IMR-90 (cell line): ENCODE data around the gene NUP50. TPM values are rescaled to one million over a fixed set of nuclear protein-coding genes. Genes with fewer than 3 reads are reported as not detected.
A peak's percentile ranks its signal among the peaks of the same experiment; 100 is the strongest.

Source experiments
- ATAC-seq: fragments of 200-7000 bp; cut with Tn5 transposase; 2 replicates; pipeline ENCODE4 v1.9.1; 2020; ENCODE audit warnings: low read depth, mild to moderate bottlenecking, moderate library complexity
- BruUV-seq: library from RNA; stranded (reverse); fragments of 400-500 nt; replicated peaks from 2 replicates; lab custom pipeline; 2021; lab: Mats Ljungman, UMichigan
- CTCF ChIA-PET: fragments of 300-600 bp; formaldehyde crosslinking; extraction: SDS; loops from one replicate; lab custom pipeline; 2021; ENCODE audit warnings: antibody characterized with exemption; lab: Yijun Ruan, JAX
- POLR2A ChIA-PET: fragments of 300-600 bp; sonication (Branson Sonifier 250); formaldehyde crosslinking; loops from one replicate; lab custom pipeline; 2022; ENCODE audit warnings: antibody characterized with exemption; ENCODE audit not compliant: unreplicated experiment; lab: Charles Lee
- DNase-seq: peaks from one replicate; pipeline ENCODE4 v3.0.0; 2013
- H2AFZ ChIP-seq: replicated peaks from 2 replicates; pipeline ENCODE3; 2013; ENCODE audit warnings: low read length, mild to moderate bottlenecking; ENCODE audit not compliant: poor library complexity
- H2AK5ac ChIP-seq: 2 replicates; pipeline ENCODE4 v1.6.1; 2013; ENCODE audit warnings: low read depth, low read length, inconsistent platforms
- H2AK9ac ChIP-seq: replicated peaks from 2 replicates; pipeline ENCODE3; 2013; ENCODE audit warnings: mild to moderate bottlenecking, low read depth, low read length, moderate library complexity; ENCODE audit not compliant: poor library complexity
- H2BK120ac ChIP-seq: 2 replicates; pipeline ENCODE4 v1.6.1; 2013; ENCODE audit warnings: low read depth, low read length, inconsistent platforms
- H2BK15ac ChIP-seq: 3 replicates; pipeline ENCODE4 v1.6.1; 2013; ENCODE audit warnings: low read depth, low read length, inconsistent platforms
- H2BK20ac ChIP-seq: 2 replicates; pipeline ENCODE4 v1.6.1; 2013; ENCODE audit warnings: low read depth, mild to moderate bottlenecking, inconsistent platforms, low read length, moderate library complexity
- H2BK5ac ChIP-seq: 2 replicates; pipeline ENCODE4 v1.6.1; 2013; ENCODE audit warnings: mild to moderate bottlenecking, low read depth, low read length, inconsistent platforms; ENCODE audit not compliant: poor library complexity, severe bottlenecking
- H3K14ac ChIP-seq: replicated peaks from 2 replicates; pipeline ENCODE4 v1.6.1; 2013; ENCODE audit warnings: low read depth, low read length, inconsistent platforms
- H3K18ac ChIP-seq: 2 replicates; pipeline ENCODE4 v1.6.1; 2013; ENCODE audit warnings: low read depth, low read length, control low read depth
- H3K23ac ChIP-seq: 2 replicates; pipeline ENCODE4 v1.6.1; 2013; ENCODE audit warnings: low read depth, low read length, inconsistent platforms
- H3K27ac ChIP-seq: 2 replicates; pipeline ENCODE4 v1.5.1; 2013; ENCODE audit warnings: mild to moderate bottlenecking, control low read depth, low read length; ENCODE audit not compliant: insufficient read depth
- H3K27me3 ChIP-seq: 2 replicates; pipeline ENCODE4 v1.6.1; 2013; ENCODE audit warnings: low read length; ENCODE audit not compliant: control insufficient read depth, insufficient read depth
- H3K36me3 ChIP-seq: 2 replicates; pipeline ENCODE4 v1.6.1; 2013; ENCODE audit warnings: low read length, mixed read lengths; ENCODE audit not compliant: control insufficient read depth, insufficient read depth
- H3K4ac ChIP-seq: 2 replicates; pipeline ENCODE4 v1.6.1; 2013; ENCODE audit warnings: low read depth, low read length, inconsistent platforms
- H3K4me1 ChIP-seq: 2 replicates; pipeline ENCODE4 v1.6.1; 2013; ENCODE audit warnings: low read length, mixed read lengths; ENCODE audit not compliant: control insufficient read depth, insufficient read depth
- H3K4me2 ChIP-seq: 2 replicates; pipeline ENCODE4 v1.6.1; 2013; ENCODE audit warnings: low read depth, mild to moderate bottlenecking, control low read depth, low read length, moderate library complexity
- H3K4me3 ChIP-seq: 2 replicates; pipeline ENCODE4 v1.5.1; 2013; ENCODE audit warnings: low read depth, mild to moderate bottlenecking, control low read depth, low read length, moderate library complexity; ENCODE audit not compliant: insufficient read depth
- H3K56ac ChIP-seq: 2 replicates; pipeline ENCODE4 v1.6.1; 2013; ENCODE audit warnings: low read length, inconsistent platforms; ENCODE audit not compliant: insufficient read depth; ENCODE audit errors: extremely low read depth
- H3K79me1 ChIP-seq, 2 experiments: 2 replicates each; pipeline ENCODE4 v1.6.1; 2013; ENCODE audit warnings: low read length in 2 of 2, inconsistent platforms in 1 of 2, low read depth in 1 of 2
- H3K9ac ChIP-seq: 2 replicates; pipeline ENCODE4 v1.6.1; 2013; ENCODE audit warnings: low read depth, low read length, control low read depth
- H3K9me1 ChIP-seq: 2 replicates; pipeline ENCODE4 v1.6.1; 2013; ENCODE audit warnings: low read length, inconsistent platforms; ENCODE audit not compliant: insufficient read depth
- H3K9me3 ChIP-seq: 2 replicates; pipeline ENCODE4 v1.6.1; 2013; ENCODE audit warnings: low read length; ENCODE audit not compliant: control insufficient read depth, insufficient read depth
- H4K20me1 ChIP-seq: 2 replicates; pipeline ENCODE4 v1.6.1; 2013; ENCODE audit warnings: low read length, inconsistent platforms; ENCODE audit not compliant: insufficient read depth
- H4K5ac ChIP-seq: 2 replicates; pipeline ENCODE4 v1.6.1; 2013; ENCODE audit warnings: mild to moderate bottlenecking, low read depth, low read length, control low read depth
- H4K8ac ChIP-seq, 2 experiments: 2 replicates each; pipeline ENCODE4 v1.6.1; 2013; ENCODE audit warnings: low read depth in 2 of 2, low read length in 2 of 2, control low read depth in 1 of 2, inconsistent platforms in 1 of 2
- H4K91ac ChIP-seq: 2 replicates; pipeline ENCODE4 v1.6.1; 2013; ENCODE audit warnings: low read depth, low read length, inconsistent platforms; ENCODE audit not compliant: insufficient read depth
- BHLHE40 ChIP-seq: fragments of 150-350 bp; IDR thresholded peaks from 2 replicates; pipeline ENCODE4 v1.6.1; 2016; ENCODE audit warnings: mild to moderate bottlenecking, low read depth, low read length
- CEBPB ChIP-seq: IDR thresholded peaks from 2 replicates; pipeline ENCODE4 v1.6.1; 2012; ENCODE audit warnings: low read depth, low read length, improper control_type of control experiment
- CHD1 ChIP-seq: IDR thresholded peaks from 2 replicates; pipeline ENCODE4 v1.6.1; 2012; ENCODE audit warnings: low read depth, low read length, improper control_type of control experiment
- CTCF ChIP-seq: conservative IDR thresholded peaks from 2 replicates; pipeline ENCODE4 v1.5.1; 2012; ENCODE audit warnings: mild to moderate bottlenecking, low read depth, low read length, improper control_type of control experiment
- ELK1 ChIP-seq: fragments of 150-350 bp; IDR thresholded peaks from 2 replicates; pipeline ENCODE4 v1.6.1; 2016; ENCODE audit warnings: low read depth, mild to moderate bottlenecking, low read length, moderate library complexity, borderline replicate concordance
- FOS ChIP-seq: fragments of 150-350 bp; IDR thresholded peaks from 2 replicates; pipeline ENCODE4 v1.6.1; 2016; ENCODE audit warnings: low read depth, low read length
- MAFK ChIP-seq: IDR thresholded peaks from 2 replicates; pipeline ENCODE4 v1.6.1; 2012; ENCODE audit warnings: low read depth, low read length, improper control_type of control experiment
- MAZ ChIP-seq: IDR thresholded peaks from 2 replicates; pipeline ENCODE4 v1.6.1; 2012; ENCODE audit warnings: low read depth, mild to moderate bottlenecking, low read length, improper control_type of control experiment, moderate library complexity, borderline replicate concordance
- MXI1 ChIP-seq: IDR thresholded peaks from 2 replicates; pipeline ENCODE4 v1.6.1; 2012; ENCODE audit warnings: low read depth, mild to moderate bottlenecking, low read length, moderate library complexity, borderline replicate concordance
- NFE2L2 ChIP-seq: fragments of 150-350 bp; IDR thresholded peaks from 2 replicates; pipeline ENCODE4 v1.6.1; 2016; ENCODE audit warnings: low read depth, mild to moderate bottlenecking, low read length
- POLR2A ChIP-seq: IDR thresholded peaks from 2 replicates; pipeline ENCODE4 v1.6.1; 2012; ENCODE audit warnings: mild to moderate bottlenecking, low read depth, low read length
- RAD21 ChIP-seq: IDR thresholded peaks from 2 replicates; pipeline ENCODE4 v1.6.1; 2012; ENCODE audit warnings: low read length, improper control_type of control experiment
- RCOR1 ChIP-seq: IDR thresholded peaks from 2 replicates; pipeline ENCODE4 v1.6.1; 2012; ENCODE audit warnings: mild to moderate bottlenecking, low read length, improper control_type of control experiment; ENCODE audit not compliant: insufficient replicate concordance
- RFX5 ChIP-seq: IDR thresholded peaks from 2 replicates; pipeline ENCODE4 v1.8.0; 2012; ENCODE audit warnings: low read depth, mild to moderate bottlenecking, low read length, moderate library complexity
- SMC3 ChIP-seq: fragments of 150-350 bp; IDR thresholded peaks from 2 replicates; pipeline ENCODE4 v1.6.1; 2016; ENCODE audit warnings: low read depth, mild to moderate bottlenecking, antibody characterized with exemption, low read length, moderate library complexity
- USF2 ChIP-seq: fragments of 150-350 bp; IDR thresholded peaks from 2 replicates; pipeline ENCODE4 v1.6.1; 2017; ENCODE audit warnings: mild to moderate bottlenecking, antibody characterized with exemption, low read length, low read depth
- WGBS, 2 experiments: methylation state at CpG; one replicate each; pipeline versions ENCODE4 v1.1.5 to v1.1.7; 2013; ENCODE audit warnings: missing lambda C conversion rate in 2 of 2; ENCODE audit not compliant: insufficient read length in 1 of 2; ENCODE audit errors: extremely low coverage in 2 of 2; 5-methylcytosine and 5-hydroxymethylcytosine counted together
- dilution Hi-C: fragments of 300-500 bp; cut with HindIII; formaldehyde crosslinking; loops from one replicate; pipeline ENCODE4 v1.14.3; 2018; ENCODE audit warnings: low sequenced_read_pairs; ENCODE audit not compliant: unreplicated experiment
- in situ Hi-C: fragments of 300-500 bp; cut with MboI; formaldehyde crosslinking; loops from 3 replicates; pipeline ENCODE4 v1.14.3; 2019; ENCODE audit warnings: low sequenced_read_pairs, inconsistent platforms, mixed read lengths
- intact Hi-C: fragments of 100-400 bp; cut with micrococcal nuclease; formaldehyde crosslinking; loops from 2 replicates; pipeline ENCODE4 v1.10.0; 2022
- polyA plus RNA-seq, 3 experiments: library from polyadenylated mRNA; depleted of rRNA; stranded (reverse); fragments of >200 nt; gene quantifications; 2 replicates each; pipeline ENCODE4 v1.2.3, GENCODE V29; 2012; ENCODE audit warnings: low replicate concordance in 1 of 3
- total RNA-seq: library from RNA; depleted of rRNA; stranded (reverse); fragments of >200 nt; gene quantifications from 2 replicates; pipeline ENCODE4 v1.2.3, GENCODE V29; 2012

NUP50 gene
- total and polyA plus RNA-seq, 2 of the 4 experiments (the other 2 are of a cell fraction) = 12.8 to 65.4 TPM

GRCh38 chr22:45204819-45205218 lies 41.1 kb downstream of the NUP50 start:
- 98% methylated on average over 8 of the region's 14 CpGs; no CpG with 5 or more reads in 1 of the 2 experiments for WGBS, 2 experiments
- peaks cover 34% of the 10 kb centered on the region for H3K4me1 ChIP-seq
- 0 out of 2 replicates have a peak overlapping the region, but pooled peaks have one; percentile 14 for H2BK120ac ChIP-seq
- H3K56ac ChIP-seq = no peak overlapping the region
- ATAC-seq (no peak), DNase-seq (no peak)
- peaks cover 29% of the 10 kb centered on the region for H3K9me1 ChIP-seq
- no peak overlapping the region for H3K4me2 ChIP-seq
- H3K9me3 ChIP-seq = no peaks in the 10 kb centered on the region
- dilution Hi-C loops = no loop called here
- no peaks in the 10 kb centered on the region for H3K27me3 ChIP-seq
- H4K20me1 ChIP-seq = peaks cover 37% of the 10 kb centered on the region
- no peak overlapping the region for H3K4me3 ChIP-seq
- no peak overlapping the region for H3K4ac ChIP-seq
- peaks cover 2 to 41% of the 10 kb centered on the region in 2 experiments; a peak in 3 of 4 replicates for H3K79me1 ChIP-seq
- no peak overlapping the region for H3K27ac ChIP-seq
- no TSS peak for BruUV-seq
- in situ Hi-C loops = no loop called here
- no peak overlapping the region; the same call in 1 of the 2 replicates for H2AK5ac ChIP-seq
- no peak overlapping the region for H4K8ac ChIP-seq
- no peak for TF ChIP-seq ELK1
- no peak for TF ChIP-seq CHD1
- no peak for TF ChIP-seq MAZ
- TF ChIP-seq NFE2L2 = no peak
- TF ChIP-seq RFX5 = no peak
- TF ChIP-seq USF2 = no peak
- no peak for TF ChIP-seq BHLHE40
- TF ChIP-seq FOS = no peak
- TF ChIP-seq MAFK = no peak
- TF ChIP-seq CEBPB = no peak
- no peak for TF ChIP-seq CTCF
- TF ChIP-seq POLR2A = no peak
- TF ChIP-seq RAD21 = no peak
- TF ChIP-seq SMC3 = no peak
- no peak for TF ChIP-seq MXI1
- no peak for TF ChIP-seq RCOR1
- H3K9ac ChIP-seq = no peak overlapping the region
- no peak overlapping the region for H2AFZ ChIP-seq
- no peak overlapping the region for H3K23ac ChIP-seq
- H4K91ac ChIP-seq = no peak overlapping the region
- H2BK15ac ChIP-seq = no peak overlapping the region
- H2BK5ac ChIP-seq = no peak overlapping the region
- intact Hi-C loops = loop anchor here (5.0 kb wide), 1 partner anchor 103 kb away; no protein-coding TSS in a partner anchor
- H3K14ac ChIP-seq = no peak overlapping the region
- ChIA-PET POLR2A (no interaction called here), CTCF (no interaction called here)
- no peak overlapping the region for H2BK20ac ChIP-seq
- H3K18ac ChIP-seq = no peak overlapping the region
- no peak overlapping the region for H2AK9ac ChIP-seq
- no peak overlapping the region for H4K5ac ChIP-seq
- peaks cover 34% of the 10 kb centered on the region for H3K36me3 ChIP-seq
